HG03066 (cell line): ENCODE results near the gene CTNNA2.

Experiments used
- ATAC-seq: cut with Tn5 transposase; IDR thresholded peaks from one replicate; pipeline ENCODE4 v1.9.1; 2021; ENCODE audit warnings: low read depth; ENCODE audit not compliant: unreplicated experiment

CTNNA2 gene

GRCh38 chr2:80244905-80245584 lies 732.2 kb downstream of the CTNNA2 start:
- ATAC-seq = no peak

DNA sequence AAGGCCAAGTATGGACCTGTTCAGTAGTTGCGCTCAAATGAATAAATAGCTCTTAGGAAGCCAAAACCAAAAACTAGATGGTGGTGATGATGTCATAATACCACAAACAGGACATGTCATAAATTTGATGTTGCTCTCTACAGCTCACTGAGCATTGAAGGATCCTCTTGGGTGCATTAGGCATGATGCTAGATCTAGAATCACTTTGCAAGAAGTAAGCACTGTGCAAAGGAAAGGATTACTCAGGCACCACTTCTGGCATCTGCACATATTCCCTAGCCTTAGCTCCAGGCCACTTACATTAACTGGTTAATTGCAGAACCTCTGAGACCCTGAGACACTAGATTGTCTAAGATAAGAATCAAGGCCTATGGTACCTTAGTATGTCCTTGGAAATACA lies 733.7 kb downstream of the CTNNA2 start:
- ATAC-seq = no peak

GRCh38 chr2:80247339-80247738 lies 734.5 kb downstream of the CTNNA2 start:
- ATAC-seq = no peak

DNA sequence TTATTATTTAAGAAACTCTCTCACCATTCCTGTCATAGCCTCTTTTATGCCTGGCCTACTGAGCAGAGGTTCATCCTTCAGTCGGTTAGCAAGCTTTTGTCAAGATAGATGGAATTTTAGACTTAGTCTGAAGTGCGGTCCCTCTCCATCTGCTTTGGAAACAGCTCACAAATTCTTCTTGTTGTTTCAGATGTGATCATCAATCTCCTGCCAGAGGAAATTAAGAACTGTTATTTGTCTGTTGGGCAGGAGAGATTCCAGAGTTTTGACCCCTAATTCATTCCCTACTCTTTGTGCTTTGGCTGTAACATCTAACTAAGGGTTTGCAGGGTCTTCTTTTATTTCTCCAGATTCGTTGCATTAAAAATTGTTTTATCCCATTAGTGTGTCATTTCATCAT lies 735.3 kb downstream of the CTNNA2 start:
- no peak for ATAC-seq

- ATAC-seq = no peak
Observed at GRCh38 chr2:80252294-80252986, 739.6 kb downstream of the CTNNA2 start.

DNA sequence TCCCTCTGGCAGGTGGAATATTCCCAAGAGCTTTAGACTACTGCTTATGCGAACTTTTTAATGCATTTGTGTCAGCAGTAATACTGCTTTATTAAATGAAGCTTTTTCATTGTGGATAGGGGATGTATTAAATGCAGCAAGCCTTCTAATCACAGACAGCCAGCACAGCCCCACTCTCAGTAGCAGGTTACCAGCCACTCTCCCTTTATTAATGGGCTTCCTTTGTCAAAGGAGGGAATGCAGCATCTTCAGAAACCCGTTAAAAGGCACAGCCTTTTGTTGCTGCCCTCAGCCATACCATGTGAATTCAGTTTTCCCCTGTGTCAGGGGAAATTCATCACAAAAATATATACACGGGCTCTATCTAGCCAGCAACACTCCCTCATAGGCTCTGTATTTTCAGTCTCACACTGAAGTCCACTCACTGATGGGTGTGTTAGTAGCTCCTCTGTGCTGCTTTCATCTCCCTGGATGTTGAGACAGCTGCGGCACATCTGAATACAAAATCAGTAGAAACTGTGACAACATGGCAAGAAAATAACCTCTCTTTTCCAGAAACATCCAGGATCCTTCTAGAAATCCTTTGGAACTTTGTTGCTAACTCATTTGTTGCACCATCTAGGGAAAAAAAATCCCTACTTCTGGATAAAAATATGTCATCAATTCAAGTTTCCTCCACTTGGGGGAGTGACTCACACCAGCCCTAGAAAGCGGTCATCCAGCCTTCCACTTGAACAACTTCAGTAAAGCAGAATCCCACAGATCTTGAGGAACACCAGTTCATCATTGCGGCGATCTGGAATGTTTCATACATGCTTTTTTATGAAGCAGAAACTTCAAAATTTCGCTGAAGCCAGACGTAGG lies 743.3 kb downstream of the CTNNA2 start:
- ATAC-seq = no peak

DNA sequence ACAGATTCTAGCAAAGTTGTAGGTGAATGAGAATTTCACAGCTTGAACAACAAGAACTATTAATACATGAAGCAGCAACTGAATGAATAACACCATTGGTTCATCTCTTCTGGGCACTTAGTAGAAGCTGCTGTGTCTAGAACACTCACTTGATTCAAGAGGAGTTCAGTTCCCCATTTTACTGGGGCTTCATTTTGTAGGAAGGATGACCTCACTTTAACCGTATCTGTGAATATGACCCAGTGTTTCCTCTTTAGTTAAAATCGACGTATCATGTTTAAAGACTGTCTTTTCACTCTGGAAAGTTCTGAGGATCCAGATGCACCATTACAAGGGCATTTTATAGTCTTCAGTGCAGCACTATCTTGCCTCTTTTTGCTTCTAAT lies 743.9 kb downstream of the CTNNA2 start:
- no peak for ATAC-seq

DNA sequence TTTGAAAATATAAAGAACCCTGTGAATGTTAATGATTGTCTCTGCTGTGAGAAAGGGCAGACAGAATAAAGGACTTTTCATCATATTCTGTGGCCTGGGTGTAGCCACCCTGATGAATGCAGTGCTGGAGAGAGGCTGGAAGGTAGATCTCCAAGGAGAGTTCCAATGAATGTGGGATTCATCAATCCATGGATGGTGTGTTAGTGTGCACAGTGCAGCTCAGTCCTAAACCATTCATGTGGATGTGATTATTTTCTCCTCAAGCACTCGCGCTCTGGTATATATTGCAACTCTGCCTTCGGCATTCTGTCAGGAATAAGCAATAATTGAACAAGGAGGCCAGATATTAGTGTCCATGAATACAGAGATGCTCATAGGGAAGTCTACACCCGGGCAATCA lies 744.6 kb downstream of the CTNNA2 start:
- no peak for ATAC-seq

DNA sequence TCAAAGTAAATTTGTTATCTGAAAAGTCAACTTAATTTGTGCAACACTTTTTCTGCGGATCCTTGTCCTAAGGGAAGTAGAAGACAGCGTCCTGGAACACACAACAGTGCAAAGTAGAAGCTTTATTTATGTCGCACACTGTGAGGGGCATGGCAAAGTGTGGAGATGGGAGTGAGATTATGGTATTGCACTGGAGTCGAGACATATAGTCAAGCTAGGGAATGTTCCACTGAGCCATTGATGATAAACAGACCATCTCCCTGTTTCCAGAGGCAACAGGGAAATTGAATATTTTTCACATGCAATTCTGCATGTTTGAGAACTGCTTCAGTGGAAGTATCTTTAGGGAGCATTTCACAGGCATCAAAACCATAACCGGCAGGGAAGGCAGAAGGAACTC lies 745.5 kb downstream of the CTNNA2 start:
- ATAC-seq = no peak

DNA sequence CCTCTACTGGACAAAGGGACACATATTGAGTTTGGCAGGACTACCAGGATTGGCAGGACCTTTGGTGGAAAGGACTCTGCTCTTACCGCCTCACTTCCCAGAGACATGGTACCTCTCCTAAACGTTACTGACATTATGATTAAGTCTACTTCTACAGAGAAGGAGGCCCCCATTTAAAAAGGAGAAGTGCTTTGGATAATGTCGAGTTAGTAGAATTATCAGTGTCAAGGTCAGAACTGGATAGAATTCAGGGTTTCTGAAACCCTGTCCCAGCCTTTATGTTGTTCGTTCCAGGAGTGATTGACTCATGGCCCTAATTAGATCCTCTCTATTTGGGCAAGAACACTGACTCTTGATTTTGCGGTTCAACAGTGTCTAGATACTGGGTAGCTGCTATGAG lies 745.9 kb downstream of the CTNNA2 start:
- no peak for ATAC-seq

DNA sequence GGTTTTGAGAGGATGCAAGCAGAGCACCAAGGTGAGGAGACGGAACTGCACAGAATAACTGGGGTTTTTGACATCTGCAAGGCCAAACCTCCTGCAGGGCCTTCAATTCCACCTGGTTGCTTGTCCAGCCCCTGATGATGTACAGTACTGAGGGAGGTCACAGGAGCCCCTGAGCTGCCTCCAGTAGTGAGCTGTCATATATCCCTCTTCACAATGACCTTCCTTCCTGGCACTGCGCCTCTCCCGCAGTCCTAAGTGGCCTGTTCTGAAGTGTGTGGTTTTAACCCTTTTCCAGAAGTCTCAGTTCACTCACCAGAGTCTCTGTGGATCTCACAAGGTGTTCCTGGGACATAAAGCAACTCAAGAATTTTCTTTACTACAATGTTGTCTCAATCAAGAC lies 746.4 kb downstream of the CTNNA2 start:
- ATAC-seq = no peak

DNA sequence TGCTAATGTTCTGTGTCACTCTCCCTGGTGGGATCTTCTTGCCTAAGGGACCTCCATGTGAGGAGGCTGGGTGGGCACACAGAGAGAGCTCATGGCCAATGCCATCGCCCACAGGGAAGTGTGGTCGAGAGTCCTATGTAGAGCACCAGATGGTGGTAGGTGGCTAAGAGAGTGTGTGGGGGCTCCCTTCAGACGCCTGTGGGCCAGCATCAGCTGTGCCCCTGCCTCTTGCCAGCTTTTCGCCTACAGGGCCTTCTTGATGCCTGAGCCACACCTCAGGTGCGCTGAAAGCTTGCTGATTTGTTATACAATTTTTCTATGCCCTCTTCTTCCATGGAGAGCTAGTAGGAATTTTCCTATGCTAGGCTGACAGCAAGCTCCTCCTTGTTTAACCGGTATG lies 753.4 kb downstream of the CTNNA2 start:
- ATAC-seq = no peak

GRCh38 chr2:80269806-80270205 lies 757.0 kb downstream of the CTNNA2 start:
- ATAC-seq = no peak

DNA sequence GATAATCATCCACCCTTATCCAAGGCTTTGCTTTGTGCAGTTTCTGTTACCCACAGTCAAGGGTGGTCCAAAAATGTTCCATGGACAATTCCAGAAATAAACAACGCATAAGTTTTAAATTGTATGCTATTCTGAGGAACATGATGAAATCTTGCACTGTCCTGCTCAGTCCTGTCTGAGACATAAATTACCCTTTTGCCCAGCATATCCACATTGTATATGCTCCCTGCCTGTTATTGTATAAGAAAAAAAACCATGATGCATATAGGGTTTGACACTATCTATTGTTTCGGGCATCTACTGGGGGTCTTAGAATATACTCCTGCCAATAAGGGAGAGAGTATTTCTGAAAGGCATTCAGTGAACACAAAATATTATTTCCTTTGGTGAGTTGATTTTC lies 767.7 kb downstream of the CTNNA2 start:
- ATAC-seq = no peak

- ATAC-seq = no peak
Observed at GRCh38 chr2:80281049-80281448, 768.2 kb downstream of the CTNNA2 start.

DNA sequence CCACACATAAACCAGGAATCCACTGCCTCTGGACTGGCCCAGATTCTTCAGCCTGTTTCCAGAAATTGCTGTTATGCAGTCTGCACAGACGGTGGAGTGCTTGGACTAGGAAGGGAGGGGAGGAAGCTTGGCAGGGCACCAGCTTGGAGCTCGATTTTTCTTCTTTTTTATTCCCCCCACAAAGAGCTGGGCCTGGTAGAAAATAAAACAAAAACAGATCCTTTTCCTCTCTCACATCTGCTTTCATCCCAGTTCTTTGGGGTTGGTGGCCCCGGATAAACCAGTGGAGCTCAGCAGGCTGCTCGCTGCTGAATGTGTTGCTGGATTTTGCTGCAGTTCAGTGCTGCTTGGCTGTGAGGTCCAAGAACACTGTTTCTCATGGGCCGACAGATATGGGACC lies 775.7 kb downstream of the CTNNA2 start:
- ATAC-seq = no peak

DNA sequence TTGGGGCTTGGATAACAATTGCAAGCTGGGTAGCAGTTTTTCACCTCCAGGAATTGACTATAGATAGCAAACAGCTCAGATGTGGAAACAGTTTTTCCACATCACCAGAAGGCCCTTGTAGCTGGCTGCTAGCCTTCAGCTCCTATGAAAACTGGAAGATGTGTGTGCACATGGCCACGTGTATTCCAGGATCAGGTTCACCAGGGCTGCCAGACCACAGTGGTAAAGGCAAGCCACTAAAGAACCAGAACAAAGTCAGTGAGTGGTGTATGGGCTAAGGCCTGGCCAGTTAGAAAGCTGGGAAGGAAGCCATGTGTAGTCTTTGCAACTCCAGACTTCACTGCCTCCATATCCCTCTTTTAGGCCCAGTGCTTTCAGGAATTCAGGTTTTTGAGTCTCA lies 778.8 kb downstream of the CTNNA2 start:
- ATAC-seq = no peak

DNA sequence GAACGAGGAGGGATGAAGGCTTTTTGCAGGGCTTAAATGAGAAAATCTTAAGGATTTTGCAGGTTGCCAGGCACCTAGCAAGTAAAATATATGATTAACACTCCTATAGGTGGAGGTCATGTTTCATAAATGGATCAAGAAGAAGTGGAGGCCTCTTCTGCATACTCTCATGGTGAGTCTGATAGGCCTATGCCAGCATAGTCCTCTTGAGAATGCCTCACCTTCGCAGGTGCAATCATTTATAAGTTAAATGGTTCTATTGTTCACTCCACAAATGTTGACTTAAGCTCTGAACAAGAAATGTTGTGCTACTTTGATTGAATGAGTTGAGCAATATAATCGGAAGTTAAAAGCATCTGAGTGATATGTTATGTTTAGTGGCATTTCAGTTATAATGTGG lies 779.6 kb downstream of the CTNNA2 start:
- no peak for ATAC-seq

GRCh38 chr2:80293039-80293438 lies 780.2 kb downstream of the CTNNA2 start:
- no peak for ATAC-seq

GRCh38 chr2:80298954-80299353 lies 786.1 kb downstream of the CTNNA2 start:
- no peak for ATAC-seq

- no peak for ATAC-seq
Observed at GRCh38 chr2:80299661-80300060, 786.8 kb downstream of the CTNNA2 start.

DNA sequence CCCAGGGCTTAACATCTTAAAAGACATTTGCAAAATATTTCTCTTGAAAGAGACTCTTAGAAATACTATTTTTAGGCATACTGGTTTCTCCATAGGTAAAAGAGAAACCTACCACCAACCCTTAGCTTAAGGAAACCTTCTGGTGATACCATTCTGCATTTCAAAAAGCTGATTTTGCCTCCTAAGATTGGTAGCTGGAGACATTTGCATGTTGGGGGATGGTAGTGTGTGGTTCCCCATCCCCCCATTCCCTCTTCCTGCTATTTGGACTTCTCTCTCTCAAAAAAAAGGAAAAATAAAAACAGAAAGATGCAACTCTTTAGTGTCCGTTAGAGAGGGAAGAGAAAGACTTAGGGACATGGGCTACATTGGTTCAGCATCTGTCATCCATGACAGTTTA lies 787.5 kb downstream of the CTNNA2 start:
- no peak for ATAC-seq
